SH-SY5Y (cell line): ENCODE data around the gene TPRKB.

ENCODE experiments used
- GATA2 ChIP-seq: IDR thresholded peaks from 2 replicates; pipeline ENCODE4 v1.6.1; 2011; ENCODE audit warnings: mild to moderate bottlenecking, low read depth, low read length
- GATA3 ChIP-seq: IDR thresholded peaks from 2 replicates; pipeline ENCODE4 v1.6.1; 2011; ENCODE audit warnings: low read depth, mild to moderate bottlenecking, low read length, moderate library complexity

GRCh38 chr2:73780237-73780582 is 43.1 kb upstream of the TPRKB start:
- TF ChIP-seq GATA2 (no peak), GATA3 (no peak)
